ENCODE data around the gene CDC14C. TPM values are rescaled to one million over a fixed set of nuclear protein-coding genes. Genes with fewer than 3 reads are reported as not detected.

The CDC14C gene
- polyA plus RNA-seq, 1 donor (not counting 4 experiments of a cell fraction or from before 2014, with no cell fraction given): not detected

DNA sequence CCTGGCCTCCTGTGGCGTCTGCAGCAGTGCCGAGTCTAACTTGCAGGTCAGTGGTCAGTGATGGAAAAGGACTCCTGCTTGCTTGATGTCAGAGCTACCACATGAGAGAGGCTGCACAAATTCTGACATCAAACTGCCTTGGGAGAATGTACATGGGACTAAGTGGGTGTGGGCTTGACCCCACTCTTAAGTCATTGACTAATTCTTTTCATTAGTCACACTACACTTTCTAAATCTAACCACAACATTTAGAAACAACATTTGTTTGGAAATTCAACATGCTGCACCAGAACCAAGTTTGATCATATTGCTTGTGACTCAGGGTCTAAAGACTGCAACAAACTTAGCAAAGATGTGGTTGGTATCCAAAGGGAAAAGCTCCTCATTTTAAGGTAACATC is 24.4 kb upstream of the CDC14C start:
- Histone ChIP-seq H3K9me1 (ENCODE audit: control insufficient read depth, extremely low read depth, insufficient read depth, low read length) (no peaks in the 10 kb centered on the region), H3K27me3 (ENCODE audit: control insufficient read depth, extremely low read depth, insufficient read depth, low read length) (no peaks in the 10 kb centered on the region), H3K27ac (ENCODE audit: control insufficient read depth, insufficient read depth, low read length) (no peak overlapping the region), H3K9ac (ENCODE audit: control insufficient read depth, extremely low read depth, insufficient read depth, low read length) (no peak overlapping the region), H3K9me3 (ENCODE audit: control insufficient read depth, low read depth, low read length) (no peaks in the 10 kb centered on the region), H4K20me1 (ENCODE audit: control insufficient read depth, extremely low read depth, insufficient read depth, low read length) (no peaks in the 10 kb centered on the region), H3K79me2 (ENCODE audit: control insufficient read depth, insufficient read depth, low read length) (no peaks in the 10 kb centered on the region), H3K4me3 (ENCODE audit: control insufficient read depth in 2 of 3, extremely low read depth in 1 of 3, insufficient read depth in 2 of 3, low read depth in 1 of 3, low read length in 3 of 3) (no peak overlapping the region), H3K4me2 (ENCODE audit: control insufficient read depth, extremely low read depth, insufficient read depth, low read depth, low read length) (no peak overlapping the region), H3K36me3 (ENCODE audit: control insufficient read depth in 2 of 2, extremely low read depth in 1 of 2, insufficient read depth in 2 of 2, low read length in 2 of 2) (no peaks in the 10 kb centered on the region), H3K4me1 (ENCODE audit: control insufficient read depth, extremely low read depth, insufficient read depth, low read length) (no peaks in the 10 kb centered on the region), H2AFZ (ENCODE audit: control insufficient read depth, low read length) (no peak overlapping the region)
- FAIRE-seq (no peak), DNase-seq (ENCODE audit: low read depth, low spot score) (no peak)
- dilution Hi-C loops (cut with MboI; ENCODE audit: extremely low pct_ligation_motif_present, low sequenced_read_pairs): no loop called here
- TF ChIP-seq EZH2 (IDR thresholded peaks at IDR 0.05; ENCODE audit: low read length): no peak
- TF ChIP-seq, protein P1, sequence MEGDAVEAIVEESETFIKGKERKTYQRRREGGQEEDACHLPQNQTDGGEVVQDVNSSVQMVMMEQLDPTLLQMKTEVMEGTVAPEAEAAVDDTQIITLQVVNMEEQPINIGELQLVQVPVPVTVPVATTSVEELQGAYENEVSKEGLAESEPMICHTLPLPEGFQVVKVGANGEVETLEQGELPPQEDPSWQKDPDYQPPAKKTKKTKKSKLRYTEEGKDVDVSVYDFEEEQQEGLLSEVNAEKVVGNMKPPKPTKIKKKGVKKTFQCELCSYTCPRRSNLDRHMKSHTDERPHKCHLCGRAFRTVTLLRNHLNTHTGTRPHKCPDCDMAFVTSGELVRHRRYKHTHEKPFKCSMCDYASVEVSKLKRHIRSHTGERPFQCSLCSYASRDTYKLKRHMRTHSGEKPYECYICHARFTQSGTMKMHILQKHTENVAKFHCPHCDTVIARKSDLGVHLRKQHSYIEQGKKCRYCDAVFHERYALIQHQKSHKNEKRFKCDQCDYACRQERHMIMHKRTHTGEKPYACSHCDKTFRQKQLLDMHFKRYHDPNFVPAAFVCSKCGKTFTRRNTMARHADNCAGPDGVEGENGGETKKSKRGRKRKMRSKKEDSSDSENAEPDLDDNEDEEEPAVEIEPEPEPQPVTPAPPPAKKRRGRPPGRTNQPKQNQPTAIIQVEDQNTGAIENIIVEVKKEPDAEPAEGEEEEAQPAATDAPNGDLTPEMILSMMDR (optimal IDR thresholded peaks at IDR 0.05 in 1 of 3, IDR thresholded peaks at IDR 0.05 in 1 of 3, conservative IDR thresholded peaks at IDR 0.05 in 1 of 3; ENCODE audit: extremely low read depth in 1 of 3, insufficient read depth in 2 of 3, low read length in 3 of 3): no peak

DNA sequence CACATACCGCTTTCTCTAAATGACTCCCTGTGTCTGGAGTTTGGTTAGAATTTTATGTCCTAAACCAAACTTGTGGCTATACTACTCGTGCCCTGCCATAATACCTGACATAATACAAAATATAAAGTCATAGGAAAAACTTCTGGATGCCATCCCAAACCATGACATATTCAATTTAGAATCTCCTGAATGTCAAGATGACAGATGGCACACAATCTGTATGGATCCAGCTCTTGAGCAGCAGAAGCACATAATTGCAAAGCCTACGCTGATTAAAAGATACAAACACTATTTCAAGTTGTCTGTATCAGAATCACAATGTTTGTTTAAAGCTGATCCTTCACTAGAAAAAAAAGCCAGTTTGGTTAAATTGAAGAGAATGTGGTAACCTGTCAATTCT is 22.4 kb upstream of the CDC14C start:
- no peak overlapping the region for H3K9ac ChIP-seq (ENCODE audit: control insufficient read depth, extremely low read depth, insufficient read depth, low read length)
- FAIRE-seq (no peak), DNase-seq (ENCODE audit: low read depth, low spot score) (no peak)
- TF ChIP-seq, protein P1 (optimal IDR thresholded peaks at IDR 0.05 in 1 of 3, IDR thresholded peaks at IDR 0.05 in 1 of 3, conservative IDR thresholded peaks at IDR 0.05 in 1 of 3; ENCODE audit: extremely low read depth in 1 of 3, insufficient read depth in 2 of 3, low read length in 3 of 3): no peak
- no peak for TF ChIP-seq EZH2 (IDR thresholded peaks at IDR 0.05; ENCODE audit: low read length)
- dilution Hi-C loops (cut with MboI; ENCODE audit: extremely low pct_ligation_motif_present, low sequenced_read_pairs): no loop called here
- H3K9me3 ChIP-seq (ENCODE audit: control insufficient read depth, low read depth, low read length): no peaks in the 10 kb centered on the region
- no peak overlapping the region for H3K27ac ChIP-seq (ENCODE audit: control insufficient read depth, insufficient read depth, low read length)
- H3K4me2 ChIP-seq (ENCODE audit: control insufficient read depth, extremely low read depth, insufficient read depth, low read depth, low read length): no peak overlapping the region
- H3K27me3 ChIP-seq (ENCODE audit: control insufficient read depth, extremely low read depth, insufficient read depth, low read length): no peaks in the 10 kb centered on the region
- no peaks in the 10 kb centered on the region for H3K9me1 ChIP-seq (ENCODE audit: control insufficient read depth, extremely low read depth, insufficient read depth, low read length)
- no peak overlapping the region for H2AFZ ChIP-seq (ENCODE audit: control insufficient read depth, low read length)
- no peaks in the 10 kb centered on the region for H4K20me1 ChIP-seq (ENCODE audit: control insufficient read depth, extremely low read depth, insufficient read depth, low read length)
- H3K4me3 ChIP-seq (ENCODE audit: control insufficient read depth in 2 of 3, extremely low read depth in 1 of 3, insufficient read depth in 2 of 3, low read depth in 1 of 3, low read length in 3 of 3): no peak overlapping the region
- no peaks in the 10 kb centered on the region for H3K36me3 ChIP-seq (ENCODE audit: control insufficient read depth in 2 of 2, extremely low read depth in 1 of 2, insufficient read depth in 2 of 2, low read length in 2 of 2)
- no peaks in the 10 kb centered on the region for H3K4me1 ChIP-seq (ENCODE audit: control insufficient read depth, extremely low read depth, insufficient read depth, low read length)
- no peaks in the 10 kb centered on the region for H3K79me2 ChIP-seq (ENCODE audit: control insufficient read depth, insufficient read depth, low read length)

Measured in keratinocyte (primary cell).